ENCODE results near the gene IHH. TPM values are rescaled to one million over a fixed set of nuclear protein-coding genes. Genes with fewer than 3 reads are reported as not detected.

IHH gene
- total and polyA plus RNA-seq, 9 of the 15 experiments (the other 6 are each of a cell fraction or from before 2014, with no cell fraction given): 0.07 TPM; not detected in 8

DNA sequence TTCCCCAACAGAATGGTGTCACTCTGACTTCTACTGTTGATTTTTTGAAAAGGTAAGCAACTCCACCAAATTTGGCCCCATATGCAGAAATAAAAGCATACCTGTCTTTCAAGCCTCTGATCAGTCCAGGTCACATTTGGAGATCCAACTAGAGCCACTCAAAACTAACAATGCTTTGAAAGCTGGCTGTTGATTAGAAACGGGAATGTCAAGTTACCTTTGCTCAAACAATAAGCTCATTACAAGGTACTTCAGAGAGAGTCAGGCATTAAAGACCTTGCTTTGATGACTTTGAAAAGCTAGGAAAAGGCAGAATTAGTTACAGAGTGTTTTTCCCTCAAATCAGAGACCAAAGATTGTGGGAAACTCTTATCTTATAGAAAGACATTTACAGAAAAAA, 4.8 kb upstream of the IHH start:
- no peak for ATAC-seq
- Histone ChIP-seq H3K9ac (ENCODE audit: insufficient read depth in 1 of 2, low read depth in 2 of 2, low read length in 2 of 2) (no peak overlapping the region), H3K4me2 (ENCODE audit: insufficient read depth, low read length) (no peak overlapping the region), H2AFZ (ENCODE audit: low read depth, low read length) (no peak overlapping the region), H4K20me1 (replicated peaks; ENCODE audit: control insufficient read depth, insufficient read depth, low read length) (no peaks in the 10 kb centered on the region), H3K27ac (ENCODE audit: extremely low read depth, low read depth, low read length) (no peak overlapping the region), H3K27me3 (ENCODE audit: control insufficient read depth in 2 of 2, insufficient read depth in 2 of 2, low read length in 2 of 2) (peaks cover 2 to 8% of the 10 kb centered on the region in 2 experiments; a peak in 2 of 5 replicates), H3K36me3 (ENCODE audit: control insufficient read depth, insufficient read depth, low read length) (no peaks in the 10 kb centered on the region), H3K9me3 (replicated peaks; ENCODE audit: control insufficient read depth, insufficient read depth, low read depth, low read length) (no peaks in the 10 kb centered on the region), H3K4me1 (replicated peaks in 1 of 2; ENCODE audit: control insufficient read depth in 2 of 2, insufficient read depth in 2 of 2, low read length in 2 of 2) (no peaks in the 10 kb centered on the region), H3K4me3 (no peak overlapping the region), H3K9me1 (ENCODE audit: control insufficient read depth, insufficient read depth, low read length) (no peaks in the 10 kb centered on the region), H3K79me2 (ENCODE audit: control insufficient read depth, insufficient read depth, low read length) (no peaks in the 10 kb centered on the region)
- intact Hi-C loops (cut with micrococcal nuclease): no loop called here
- WGBS (ENCODE audit: insufficient coverage, low coverage, missing lambda C conversion rate): 0% methylated on average over 1 of the region's 1 CpG
- no peak for DNase-seq (ENCODE audit: extremely low read depth in 1 of 4, low spot score in 3 of 4)
- CTCF ChIA-PET (ENCODE audit: low intra/inter-chr PET ratio): no interaction called here
- in situ Hi-C loops (cut with MboI): no loop called here
- POLR2A ChIA-PET: no interaction called here
- BruUV-seq (replicated peaks): no TSS peak
- FAIRE-seq: no peak
- TF ChIP-seq, protein P1, sequence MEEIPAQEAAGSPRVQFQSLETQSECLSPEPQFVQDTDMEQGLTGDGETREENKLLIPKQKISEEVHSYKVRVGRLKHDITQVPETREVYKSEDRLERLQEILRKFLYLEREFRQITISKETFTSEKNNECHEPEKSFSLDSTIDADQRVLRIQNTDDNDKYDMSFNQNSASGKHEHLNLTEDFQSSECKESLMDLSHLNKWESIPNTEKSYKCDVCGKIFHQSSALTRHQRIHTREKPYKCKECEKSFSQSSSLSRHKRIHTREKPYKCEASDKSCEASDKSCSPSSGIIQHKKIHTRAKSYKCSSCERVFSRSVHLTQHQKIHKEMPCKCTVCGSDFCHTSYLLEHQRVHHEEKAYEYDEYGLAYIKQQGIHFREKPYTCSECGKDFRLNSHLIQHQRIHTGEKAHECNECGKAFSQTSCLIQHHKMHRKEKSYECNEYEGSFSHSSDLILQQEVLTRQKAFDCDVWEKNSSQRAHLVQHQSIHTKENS (CRISPR knock-in tag; IDR thresholded peaks at IDR 0.05): no peak
- TF ChIP-seq TSC22D4 (tag; IDR thresholded peaks at IDR 0.05) (no peak), ZFP1 (CRISPR knock-in tag; IDR thresholded peaks at IDR 0.05) (no peak), ZBTB8A (IDR thresholded peaks at IDR 0.05; ENCODE audit: partially characterized antibody) (no peak), ZNF551 (CRISPR knock-in tag; IDR thresholded peaks at IDR 0.05) (no peak), ZNF436 (CRISPR knock-in tag; IDR thresholded peaks at IDR 0.05) (no peak), ZNF212 (CRISPR knock-in tag; IDR thresholded peaks at IDR 0.05) (no peak), ZNF134 (CRISPR knock-in tag; conservative IDR thresholded peaks at IDR 0.05) (no peak)
- TF ChIP-seq, protein P2, sequence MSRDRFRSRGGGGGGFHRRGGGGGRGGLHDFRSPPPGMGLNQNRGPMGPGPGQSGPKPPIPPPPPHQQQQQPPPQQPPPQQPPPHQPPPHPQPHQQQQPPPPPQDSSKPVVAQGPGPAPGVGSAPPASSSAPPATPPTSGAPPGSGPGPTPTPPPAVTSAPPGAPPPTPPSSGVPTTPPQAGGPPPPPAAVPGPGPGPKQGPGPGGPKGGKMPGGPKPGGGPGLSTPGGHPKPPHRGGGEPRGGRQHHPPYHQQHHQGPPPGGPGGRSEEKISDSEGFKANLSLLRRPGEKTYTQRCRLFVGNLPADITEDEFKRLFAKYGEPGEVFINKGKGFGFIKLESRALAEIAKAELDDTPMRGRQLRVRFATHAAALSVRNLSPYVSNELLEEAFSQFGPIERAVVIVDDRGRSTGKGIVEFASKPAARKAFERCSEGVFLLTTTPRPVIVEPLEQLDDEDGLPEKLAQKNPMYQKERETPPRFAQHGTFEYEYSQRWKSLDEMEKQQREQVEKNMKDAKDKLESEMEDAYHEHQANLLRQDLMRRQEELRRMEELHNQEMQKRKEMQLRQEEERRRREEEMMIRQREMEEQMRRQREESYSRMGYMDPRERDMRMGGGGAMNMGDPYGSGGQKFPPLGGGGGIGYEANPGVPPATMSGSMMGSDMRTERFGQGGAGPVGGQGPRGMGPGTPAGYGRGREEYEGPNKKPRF (IDR thresholded peaks at IDR 0.05; ENCODE audit: low read depth, low read length): no peak
- TF ChIP-seq, protein P3, sequence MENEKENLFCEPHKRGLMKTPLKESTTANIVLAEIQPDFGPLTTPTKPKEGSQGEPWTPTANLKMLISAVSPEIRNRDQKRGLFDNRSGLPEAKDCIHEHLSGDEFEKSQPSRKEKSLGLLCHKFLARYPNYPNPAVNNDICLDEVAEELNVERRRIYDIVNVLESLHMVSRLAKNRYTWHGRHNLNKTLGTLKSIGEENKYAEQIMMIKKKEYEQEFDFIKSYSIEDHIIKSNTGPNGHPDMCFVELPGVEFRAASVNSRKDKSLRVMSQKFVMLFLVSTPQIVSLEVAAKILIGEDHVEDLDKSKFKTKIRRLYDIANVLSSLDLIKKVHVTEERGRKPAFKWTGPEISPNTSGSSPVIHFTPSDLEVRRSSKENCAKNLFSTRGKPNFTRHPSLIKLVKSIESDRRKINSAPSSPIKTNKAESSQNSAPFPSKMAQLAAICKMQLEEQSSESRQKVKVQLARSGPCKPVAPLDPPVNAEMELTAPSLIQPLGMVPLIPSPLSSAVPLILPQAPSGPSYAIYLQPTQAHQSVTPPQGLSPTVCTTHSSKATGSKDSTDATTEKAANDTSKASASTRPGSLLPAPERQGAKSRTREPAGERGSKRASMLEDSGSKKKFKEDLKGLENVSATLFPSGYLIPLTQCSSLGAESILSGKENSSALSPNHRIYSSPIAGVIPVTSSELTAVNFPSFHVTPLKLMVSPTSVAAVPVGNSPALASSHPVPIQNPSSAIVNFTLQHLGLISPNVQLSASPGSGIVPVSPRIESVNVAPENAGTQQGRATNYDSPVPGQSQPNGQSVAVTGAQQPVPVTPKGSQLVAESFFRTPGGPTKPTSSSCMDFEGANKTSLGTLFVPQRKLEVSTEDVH (IDR thresholded peaks at IDR 0.05; ENCODE audit: low read depth, partially characterized antibody): no peak
- TF ChIP-seq, protein P4, sequence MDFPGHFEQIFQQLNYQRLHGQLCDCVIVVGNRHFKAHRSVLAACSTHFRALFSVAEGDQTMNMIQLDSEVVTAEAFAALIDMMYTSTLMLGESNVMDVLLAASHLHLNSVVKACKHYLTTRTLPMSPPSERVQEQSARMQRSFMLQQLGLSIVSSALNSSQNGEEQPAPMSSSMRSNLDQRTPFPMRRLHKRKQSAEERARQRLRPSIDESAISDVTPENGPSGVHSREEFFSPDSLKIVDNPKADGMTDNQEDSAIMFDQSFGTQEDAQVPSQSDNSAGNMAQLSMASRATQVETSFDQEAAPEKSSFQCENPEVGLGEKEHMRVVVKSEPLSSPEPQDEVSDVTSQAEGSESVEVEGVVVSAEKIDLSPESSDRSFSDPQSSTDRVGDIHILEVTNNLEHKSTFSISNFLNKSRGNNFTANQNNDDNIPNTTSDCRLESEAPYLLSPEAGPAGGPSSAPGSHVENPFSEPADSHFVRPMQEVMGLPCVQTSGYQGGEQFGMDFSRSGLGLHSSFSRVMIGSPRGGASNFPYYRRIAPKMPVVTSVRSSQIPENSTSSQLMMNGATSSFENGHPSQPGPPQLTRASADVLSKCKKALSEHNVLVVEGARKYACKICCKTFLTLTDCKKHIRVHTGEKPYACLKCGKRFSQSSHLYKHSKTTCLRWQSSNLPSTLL (IDR thresholded peaks at IDR 0.05): no peak
